ENCODE data around the gene CTBP1. TPM values are rescaled to one million over a fixed set of nuclear protein-coding genes. Genes with fewer than 3 reads are reported as not detected.

CTBP1 gene
- total and polyA plus RNA-seq, 2 experiments from 2014 or later, result 74.0 to 192 TPM

DNA sequence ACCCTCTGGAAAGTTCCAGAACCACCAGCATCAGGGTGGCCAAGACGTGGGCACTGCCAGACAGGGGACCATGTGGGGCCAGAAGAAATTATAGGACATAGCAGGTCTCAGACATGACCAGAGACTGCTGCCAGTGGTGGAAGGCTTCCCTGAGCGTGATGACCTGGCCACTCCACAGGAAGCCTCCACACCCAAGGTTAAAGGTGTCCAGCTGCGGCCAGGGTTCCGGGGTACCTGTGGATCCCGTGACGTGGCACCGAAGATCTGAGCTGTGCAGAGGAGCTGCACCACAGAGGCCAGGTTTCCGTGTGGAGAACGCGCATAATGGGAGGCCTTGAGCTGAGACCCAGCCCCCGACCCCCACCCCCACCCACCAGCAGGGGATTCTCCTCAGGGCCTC is 16.4 kb upstream of the CTBP1 start:
- Mint-ChIP-seq H3K9me3 (peaks cover 38% of the 10 kb centered on the region), H3K36me3 (ENCODE audit: low read depth) (peaks cover 12% of the 10 kb centered on the region), H3K27ac (no peak overlapping the region), H3K4me3 (no peak overlapping the region), H3K4me1 (no peaks in the 10 kb centered on the region; the same call in 2 of the 3 replicates), H3K27me3 (ENCODE audit: insufficient read depth, low read depth, poor library complexity) (peaks cover 5% of the 10 kb centered on the region)
- no peak for ATAC-seq
- Histone ChIP-seq H3K4me3 (no peak overlapping the region), H3K27ac (ENCODE audit: low read depth) (no peak overlapping the region), H4K20me1 (replicated peaks; ENCODE audit: insufficient read depth) (no peaks in the 10 kb centered on the region), H3K36me3 (ENCODE audit: insufficient read depth) (no peaks in the 10 kb centered on the region; the same call in 1 of the 2 replicates), H3K27me3 (ENCODE audit: insufficient read depth) (no peaks in the 10 kb centered on the region), H3K9me2 (ENCODE audit: insufficient read depth) (no peaks in the 10 kb centered on the region), H3K4me1 (ENCODE audit: insufficient read depth) (no peaks in the 10 kb centered on the region), H2AFZ (no peak overlapping the region), H3K79me2 (replicated peaks; ENCODE audit: insufficient read depth) (no peaks in the 10 kb centered on the region), H3F3A (replicated peaks; ENCODE audit: low read depth) (no peaks in the 10 kb centered on the region), H3K4me2 (no peak overlapping the region)
- DNase-seq (ENCODE audit: low spot score), result no peak
- TF ChIP-seq ETS1 (IDR thresholded peaks at IDR 0.05) (no peak), STAT1 (IDR thresholded peaks at IDR 0.05; ENCODE audit: unreplicated experiment) (no peak), ZNF114 (CRISPR knock-in tag; IDR thresholded peaks at IDR 0.05) (no peak), REST (IDR thresholded peaks at IDR 0.05; ENCODE audit: unreplicated experiment) (no peak), NANOG (IDR thresholded peaks at IDR 0.05; ENCODE audit: borderline replicate concordance) (no peak), ZNF331 (CRISPR knock-in tag; IDR thresholded peaks at IDR 0.05; ENCODE audit: low read depth) (no peak), EZH2phosphoT487 (IDR thresholded peaks at IDR 0.05; ENCODE audit: unreplicated experiment) (no peak), EZH2 (IDR thresholded peaks at IDR 0.05; ENCODE audit: low read depth, unreplicated experiment) (no peak), JUNB (IDR thresholded peaks at IDR 0.05; ENCODE audit: unreplicated experiment) (no peak), CREB1 (CRISPR knock-in tag; IDR thresholded peaks at IDR 0.05; ENCODE audit: low read depth) (no peak), POLR2AphosphoS5 (IDR thresholded peaks at IDR 0.05; ENCODE audit: low read depth) (no peak)
- TF ChIP-seq, protein P1, sequence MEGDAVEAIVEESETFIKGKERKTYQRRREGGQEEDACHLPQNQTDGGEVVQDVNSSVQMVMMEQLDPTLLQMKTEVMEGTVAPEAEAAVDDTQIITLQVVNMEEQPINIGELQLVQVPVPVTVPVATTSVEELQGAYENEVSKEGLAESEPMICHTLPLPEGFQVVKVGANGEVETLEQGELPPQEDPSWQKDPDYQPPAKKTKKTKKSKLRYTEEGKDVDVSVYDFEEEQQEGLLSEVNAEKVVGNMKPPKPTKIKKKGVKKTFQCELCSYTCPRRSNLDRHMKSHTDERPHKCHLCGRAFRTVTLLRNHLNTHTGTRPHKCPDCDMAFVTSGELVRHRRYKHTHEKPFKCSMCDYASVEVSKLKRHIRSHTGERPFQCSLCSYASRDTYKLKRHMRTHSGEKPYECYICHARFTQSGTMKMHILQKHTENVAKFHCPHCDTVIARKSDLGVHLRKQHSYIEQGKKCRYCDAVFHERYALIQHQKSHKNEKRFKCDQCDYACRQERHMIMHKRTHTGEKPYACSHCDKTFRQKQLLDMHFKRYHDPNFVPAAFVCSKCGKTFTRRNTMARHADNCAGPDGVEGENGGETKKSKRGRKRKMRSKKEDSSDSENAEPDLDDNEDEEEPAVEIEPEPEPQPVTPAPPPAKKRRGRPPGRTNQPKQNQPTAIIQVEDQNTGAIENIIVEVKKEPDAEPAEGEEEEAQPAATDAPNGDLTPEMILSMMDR (conservative IDR thresholded peaks at IDR 0.05; ENCODE audit: low read depth in 2 of 2), result no peak
- TF ChIP-seq, protein P2, sequence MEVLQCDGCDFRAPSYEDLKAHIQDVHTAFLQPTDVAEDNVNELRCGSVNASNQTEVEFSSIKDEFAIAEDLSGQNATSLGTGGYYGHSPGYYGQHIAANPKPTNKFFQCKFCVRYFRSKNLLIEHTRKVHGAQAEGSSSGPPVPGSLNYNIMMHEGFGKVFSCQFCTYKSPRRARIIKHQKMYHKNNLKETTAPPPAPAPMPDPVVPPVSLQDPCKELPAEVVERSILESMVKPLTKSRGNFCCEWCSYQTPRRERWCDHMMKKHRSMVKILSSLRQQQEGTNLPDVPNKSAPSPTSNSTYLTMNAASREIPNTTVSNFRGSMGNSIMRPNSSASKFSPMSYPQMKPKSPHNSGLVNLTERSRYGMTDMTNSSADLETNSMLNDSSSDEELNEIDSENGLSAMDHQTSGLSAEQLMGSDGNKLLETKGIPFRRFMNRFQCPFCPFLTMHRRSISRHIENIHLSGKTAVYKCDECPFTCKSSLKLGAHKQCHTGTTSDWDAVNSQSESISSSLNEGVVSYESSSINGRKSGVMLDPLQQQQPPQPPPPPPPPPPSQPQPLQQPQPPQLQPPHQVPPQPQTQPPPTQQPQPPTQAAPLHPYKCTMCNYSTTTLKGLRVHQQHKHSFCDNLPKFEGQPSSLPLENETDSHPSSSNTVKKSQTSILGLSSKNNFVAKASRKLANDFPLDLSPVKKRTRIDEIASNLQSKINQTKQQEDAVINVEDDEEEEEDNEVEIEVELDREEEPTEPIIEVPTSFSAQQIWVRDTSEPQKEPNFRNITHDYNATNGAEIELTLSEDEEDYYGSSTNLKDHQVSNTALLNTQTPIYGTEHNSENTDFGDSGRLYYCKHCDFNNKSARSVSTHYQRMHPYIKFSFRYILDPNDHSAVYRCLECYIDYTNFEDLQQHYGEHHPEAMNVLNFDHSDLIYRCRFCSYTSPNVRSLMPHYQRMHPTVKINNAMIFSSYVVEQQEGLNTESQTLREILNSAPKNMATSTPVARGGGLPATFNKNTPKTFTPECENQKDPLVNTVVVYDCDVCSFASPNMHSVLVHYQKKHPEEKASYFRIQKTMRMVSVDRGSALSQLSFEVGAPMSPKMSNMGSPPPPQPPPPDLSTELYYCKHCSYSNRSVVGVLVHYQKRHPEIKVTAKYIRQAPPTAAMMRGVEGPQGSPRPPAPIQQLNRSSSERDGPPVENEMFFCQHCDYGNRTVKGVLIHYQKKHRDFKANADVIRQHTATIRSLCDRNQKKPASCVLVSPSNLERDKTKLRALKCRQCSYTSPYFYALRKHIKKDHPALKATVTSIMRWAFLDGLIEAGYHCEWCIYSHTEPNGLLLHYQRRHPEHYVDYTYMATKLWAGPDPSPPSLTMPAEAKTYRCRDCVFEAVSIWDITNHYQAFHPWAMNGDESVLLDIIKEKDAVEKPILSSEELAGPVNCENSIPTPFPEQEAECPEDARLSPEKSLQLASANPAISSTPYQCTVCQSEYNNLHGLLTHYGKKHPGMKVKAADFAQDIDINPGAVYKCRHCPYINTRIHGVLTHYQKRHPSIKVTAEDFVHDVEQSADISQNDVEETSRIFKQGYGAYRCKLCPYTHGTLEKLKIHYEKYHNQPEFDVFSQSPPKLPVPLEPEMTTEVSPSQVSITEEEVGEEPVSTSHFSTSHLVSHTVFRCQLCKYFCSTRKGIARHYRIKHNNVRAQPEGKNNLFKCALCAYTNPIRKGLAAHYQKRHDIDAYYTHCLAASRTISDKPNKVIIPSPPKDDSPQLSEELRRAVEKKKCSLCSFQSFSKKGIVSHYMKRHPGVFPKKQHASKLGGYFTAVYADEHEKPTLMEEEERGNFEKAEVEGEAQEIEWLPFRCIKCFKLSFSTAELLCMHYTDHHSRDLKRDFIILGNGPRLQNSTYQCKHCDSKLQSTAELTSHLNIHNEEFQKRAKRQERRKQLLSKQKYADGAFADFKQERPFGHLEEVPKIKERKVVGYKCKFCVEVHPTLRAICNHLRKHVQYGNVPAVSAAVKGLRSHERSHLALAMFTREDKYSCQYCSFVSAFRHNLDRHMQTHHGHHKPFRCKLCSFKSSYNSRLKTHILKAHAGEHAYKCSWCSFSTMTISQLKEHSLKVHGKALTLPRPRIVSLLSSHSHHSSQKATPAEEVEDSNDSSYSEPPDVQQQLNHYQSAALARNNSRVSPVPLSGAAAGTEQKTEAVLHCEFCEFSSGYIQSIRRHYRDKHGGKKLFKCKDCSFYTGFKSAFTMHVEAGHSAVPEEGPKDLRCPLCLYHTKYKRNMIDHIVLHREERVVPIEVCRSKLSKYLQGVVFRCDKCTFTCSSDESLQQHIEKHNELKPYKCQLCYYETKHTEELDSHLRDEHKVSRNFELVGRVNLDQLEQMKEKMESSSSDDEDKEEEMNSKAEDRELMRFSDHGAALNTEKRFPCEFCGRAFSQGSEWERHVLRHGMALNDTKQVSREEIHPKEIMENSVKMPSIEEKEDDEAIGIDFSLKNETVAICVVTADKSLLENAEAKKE (CRISPR knock-in tag; IDR thresholded peaks at IDR 0.05), result no peak

Measured in GM23338 (cell line).